Measurements from ENCODE around the gene TRAF2.

GRCh38 chr9:136837146-136837855, 49.0 kb upstream of the TRAF2 start:
- TF ChIP-seq CTCF (IDR thresholded peaks at IDR 0.05; ENCODE audit: low read depth, low read length) (no peak), POLR2A (IDR thresholded peaks at IDR 0.05; ENCODE audit: extremely low read depth, insufficient read length) (no peak), MAX (IDR thresholded peaks at IDR 0.05; ENCODE audit: low read depth, low read length) (no peak)
